Fibroblast of the aortic adventitia (primary cell): ENCODE results near the gene RICTOR. TPM values are rescaled to one million over a fixed set of nuclear protein-coding genes. Genes with fewer than 3 reads are reported as not detected.

Experiments
- DNase-seq: peaks from one replicate; pipeline ENCODE4 v3.0.0-alpha.2; 2010; ENCODE audit warnings: low read depth
- H3K4me3 ChIP-seq: 2 replicates; pipeline ENCODE4 v1.5.1; 2011; ENCODE audit warnings: low read depth, mild to moderate bottlenecking, control low read depth, low read length, moderate library complexity
- small RNA-seq: library from RNA; depleted of rRNA; stranded (forward); fragments of <200 nt; gene quantifications from one replicate; pipeline ENCODE3, GENCODE V24; 2012
- total RNA-seq: library from RNA; depleted of rRNA; stranded (reverse); fragments of >200 nt; gene quantifications from 2 replicates; pipeline ENCODE4 v1.2.3, GENCODE V29; 2012; ENCODE audit warnings: low replicate concordance
- TF ChIP-seq, protein P1 (sequence below): IDR thresholded peaks from 2 replicates; pipeline ENCODE4 v1.5.1; 2011; ENCODE audit warnings: mild to moderate bottlenecking, low read length, control low read depth, inconsistent platforms; ENCODE audit not compliant: insufficient read depth

Gene RICTOR
- total RNA-seq, 1 donor, result 55.0 TPM

- no peak overlapping the region for H3K4me3 ChIP-seq
- TF ChIP-seq, protein P1, sequence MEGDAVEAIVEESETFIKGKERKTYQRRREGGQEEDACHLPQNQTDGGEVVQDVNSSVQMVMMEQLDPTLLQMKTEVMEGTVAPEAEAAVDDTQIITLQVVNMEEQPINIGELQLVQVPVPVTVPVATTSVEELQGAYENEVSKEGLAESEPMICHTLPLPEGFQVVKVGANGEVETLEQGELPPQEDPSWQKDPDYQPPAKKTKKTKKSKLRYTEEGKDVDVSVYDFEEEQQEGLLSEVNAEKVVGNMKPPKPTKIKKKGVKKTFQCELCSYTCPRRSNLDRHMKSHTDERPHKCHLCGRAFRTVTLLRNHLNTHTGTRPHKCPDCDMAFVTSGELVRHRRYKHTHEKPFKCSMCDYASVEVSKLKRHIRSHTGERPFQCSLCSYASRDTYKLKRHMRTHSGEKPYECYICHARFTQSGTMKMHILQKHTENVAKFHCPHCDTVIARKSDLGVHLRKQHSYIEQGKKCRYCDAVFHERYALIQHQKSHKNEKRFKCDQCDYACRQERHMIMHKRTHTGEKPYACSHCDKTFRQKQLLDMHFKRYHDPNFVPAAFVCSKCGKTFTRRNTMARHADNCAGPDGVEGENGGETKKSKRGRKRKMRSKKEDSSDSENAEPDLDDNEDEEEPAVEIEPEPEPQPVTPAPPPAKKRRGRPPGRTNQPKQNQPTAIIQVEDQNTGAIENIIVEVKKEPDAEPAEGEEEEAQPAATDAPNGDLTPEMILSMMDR, result no peak
- DNase-seq, result no peak
Observed at GRCh38 chr5:38891563-38891962, 182.6 kb downstream of the RICTOR start.

DNA sequence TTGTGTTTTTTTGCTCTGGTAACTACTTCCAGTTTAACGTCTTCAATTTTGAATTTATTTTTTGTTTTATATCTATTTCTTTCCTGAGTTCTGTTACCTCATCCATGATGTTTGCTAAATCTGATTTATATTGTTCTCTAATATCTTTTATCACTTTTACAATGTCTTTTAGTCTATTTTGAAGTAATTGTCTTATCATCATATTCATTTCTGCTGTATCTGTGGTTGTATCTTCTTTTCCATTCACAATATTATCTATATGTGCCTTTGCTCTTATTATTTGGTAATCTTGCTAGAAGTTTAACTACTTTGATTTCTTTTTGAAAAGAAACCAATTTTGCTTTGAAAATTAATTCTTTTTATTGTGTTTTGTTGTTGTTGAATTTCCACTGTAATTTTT, 184.8 kb downstream of the RICTOR start:
- TF ChIP-seq, protein P1, result no peak
- no peak overlapping the region for H3K4me3 ChIP-seq
- DNase-seq, result no peak

DNA sequence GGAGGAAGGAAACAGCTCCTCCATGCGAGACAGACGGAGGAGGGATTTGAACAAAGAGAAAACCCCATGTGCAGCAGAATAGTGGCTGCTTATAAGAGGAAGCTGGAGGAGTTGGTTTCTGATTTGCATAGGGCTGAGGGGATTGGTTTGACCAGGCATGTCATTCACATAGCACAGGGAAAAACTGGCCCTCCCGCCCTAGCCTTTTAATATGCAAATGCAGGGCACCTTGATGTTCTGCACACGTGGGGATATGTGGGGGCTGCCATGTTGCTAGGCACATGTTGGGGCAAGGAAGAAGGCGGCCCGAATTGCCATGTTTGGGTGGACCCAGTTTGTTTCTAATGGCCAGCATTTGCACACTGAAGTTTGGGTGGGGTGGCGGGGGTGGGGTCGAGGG, 186.2 kb downstream of the RICTOR start:
- TF ChIP-seq, protein P1, result no peak
- no peak overlapping the region for H3K4me3 ChIP-seq
- DNase-seq, result no peak

Small RNAs within 50 kb of the gene (small RNA-seq; reads per million reads assigned to genes)
- gene AIG1P1, result not detected

Other genes starting within 250 kb of the RICTOR start
- 57.2 and 96.7 TPM in 2 replicates for gene OSMR, start 228.4 kb downstream of the RICTOR start, total RNA-seq
- 0.08 and 0.54 TPM in 2 replicates for gene FYB1, start 145.2 kb upstream of the RICTOR start, total RNA-seq